ENCODE data around the gene POC1B. TPM values are rescaled to one million over a fixed set of nuclear protein-coding genes. Genes with fewer than 3 reads are reported as not detected.

POC1B gene
- total and polyA plus RNA-seq, 4 experiments from 2014 or later = 19.8 to 46.3 (median 24.8) TPM

DNA sequence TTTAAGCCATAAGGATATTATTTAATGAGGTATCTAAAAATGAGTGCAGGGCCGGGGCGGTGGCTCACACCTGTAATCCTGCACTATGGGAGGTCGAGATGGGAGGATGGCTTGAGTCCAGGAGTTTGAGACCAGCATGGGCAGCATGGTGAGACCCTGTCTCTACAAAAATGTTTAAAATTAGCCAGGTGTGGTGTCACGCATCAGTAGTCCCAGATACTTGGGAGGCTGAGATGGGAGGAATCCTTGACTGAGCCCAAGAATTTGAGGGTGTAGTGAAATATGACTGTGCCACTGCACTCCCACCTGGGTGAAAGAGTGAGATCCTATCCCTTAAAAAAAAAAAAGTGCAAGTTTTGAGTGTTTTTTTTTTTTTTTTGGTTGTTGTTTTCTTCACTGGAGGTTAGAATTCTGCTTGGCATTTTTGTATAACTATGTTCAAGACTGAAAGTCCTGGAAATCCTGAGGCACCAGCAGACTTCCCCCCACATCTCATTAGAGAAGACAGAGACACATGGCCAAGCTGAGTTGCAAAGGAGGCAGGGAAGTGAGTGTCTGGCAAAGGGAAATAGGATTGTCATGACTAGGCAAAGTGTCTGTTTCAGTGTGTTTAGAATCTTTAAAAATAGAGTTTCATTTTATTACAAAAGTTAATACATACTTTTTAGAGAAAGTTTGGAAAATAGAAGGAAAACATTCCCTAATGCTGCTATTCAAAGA, 120.1 kb downstream of the POC1B start:
- Histone ChIP-seq H3K36me3 (ENCODE audit: insufficient read depth, low read length) (no peaks in the 10 kb centered on the region), H3K4me3 (ENCODE audit: low read length in 2 of 2) (no peak overlapping the region), H3K27me3 (ENCODE audit: insufficient read depth, low read length) (no peaks in the 10 kb centered on the region), H3K4me1 (ENCODE audit: insufficient read depth, low read length) (no peaks in the 10 kb centered on the region), H3K27ac (ENCODE audit: low read depth, low read length) (no peak overlapping the region), H3K9me3 (ENCODE audit: control insufficient read depth in 1 of 2, low read length in 2 of 2) (no peaks in the 10 kb centered on the region)
- Mint-ChIP-seq H3K9me3 (peaks cover 0 to 4% (median 0%) of the 10 kb centered on the region in 8 donors), H3K4me3 (no peak overlapping the region), H3K27ac (no peak overlapping the region), H3K4me1 (peaks cover 0 to 2% (median 0%) of the 10 kb centered on the region in 4 donors), H3K36me3 (peaks cover 1 to 6% of the 10 kb centered on the region in 2 donors), H3K27me3 (no peaks in the 10 kb centered on the region)
- intact Hi-C loops (cut with micrococcal nuclease) = no loop called here
- POLR2A ChIA-PET (ENCODE audit: partially characterized antibody) = no interaction called here
- DNase-seq = no peak
- CTCF ChIA-PET (ENCODE audit: partially characterized antibody) = no interaction called here

DNA sequence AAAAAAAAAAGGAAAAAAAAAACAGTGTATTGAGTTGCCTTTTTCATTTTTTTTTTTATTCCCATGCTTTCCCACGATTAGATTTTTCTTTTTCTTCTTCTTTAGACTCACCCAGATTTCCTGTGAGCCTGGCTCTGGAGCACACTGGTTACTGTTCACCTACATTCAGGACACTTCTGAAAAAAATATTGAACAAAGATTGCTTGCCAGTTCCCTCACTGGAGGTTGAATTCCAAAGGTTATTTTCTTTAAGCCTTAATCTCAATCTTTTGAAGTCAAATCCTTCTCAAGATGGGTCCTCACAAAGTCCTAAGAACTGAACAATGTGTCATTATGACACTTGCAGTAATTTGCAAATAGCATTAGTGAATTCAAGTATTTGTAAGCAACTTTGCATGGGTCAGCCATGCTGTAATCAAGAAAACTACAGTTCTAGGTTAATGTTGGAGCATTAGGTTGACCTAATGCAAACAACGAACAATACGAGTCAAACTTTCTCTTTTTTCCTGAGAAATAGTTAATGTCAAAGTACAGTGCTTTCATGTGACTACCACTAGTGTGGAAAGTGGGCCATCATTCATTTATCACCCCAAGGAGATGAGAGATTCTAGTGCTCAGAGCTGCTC, 124.3 kb downstream of the POC1B start:
- no peaks in the 10 kb centered on the region for H3K36me3 ChIP-seq (ENCODE audit: insufficient read depth, low read length)
- H3K4me1 ChIP-seq (ENCODE audit: insufficient read depth, low read length) = peaks cover 13% of the 10 kb centered on the region
- no peaks in the 10 kb centered on the region for H3K9me3 ChIP-seq (ENCODE audit: control insufficient read depth in 1 of 2, low read length in 2 of 2)
- Mint-ChIP-seq H3K4me1 (peaks cover 10 to 25% (median 14%) of the 10 kb centered on the region in 4 donors), H3K9me3 (peaks cover 0 to 4% (median 0%) of the 10 kb centered on the region in 8 donors), H3K27ac (peak overlapping the region in 2 of 7 donors; percentile 19 to 48), H3K36me3 (peaks cover 1 to 6% of the 10 kb centered on the region in 2 donors), H3K27me3 (no peaks in the 10 kb centered on the region), H3K4me3 (no peak overlapping the region)
- H3K27me3 ChIP-seq (ENCODE audit: insufficient read depth, low read length) = no peaks in the 10 kb centered on the region
- intact Hi-C loops (cut with micrococcal nuclease) = no loop called here
- ChIA-PET CTCF (ENCODE audit: partially characterized antibody) (interaction anchor here (0.7 kb wide), 1 partner anchor 58 kb away, joined by 4 read pairs; no protein-coding TSS in a partner anchor), POLR2A (ENCODE audit: partially characterized antibody) (no interaction called here)
- no peak for DNase-seq
- no peak overlapping the region for H3K4me3 ChIP-seq (ENCODE audit: low read length in 2 of 2)
- no peak overlapping the region for H3K27ac ChIP-seq (ENCODE audit: low read depth, low read length)

DNA sequence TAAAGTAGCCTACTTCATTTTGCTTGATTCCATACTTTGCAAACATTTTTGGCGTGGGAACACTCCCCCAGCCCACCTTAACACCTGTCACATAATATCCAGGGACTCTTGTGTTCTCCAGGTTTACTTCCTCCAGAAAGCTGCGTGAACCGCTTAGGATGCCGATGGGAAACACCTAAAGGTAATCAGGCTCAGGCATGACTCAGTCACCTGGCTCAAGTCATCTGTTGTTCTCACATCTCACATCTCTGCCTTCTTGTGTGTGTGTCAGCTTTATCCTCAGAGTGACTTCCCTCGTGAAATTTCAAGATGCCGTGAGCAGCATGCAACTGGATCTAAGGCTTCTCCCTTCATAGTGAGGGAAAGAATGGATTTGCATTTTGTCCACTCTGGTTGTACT, 125.4 kb downstream of the POC1B start:
- Histone ChIP-seq H3K36me3 (ENCODE audit: insufficient read depth, low read length) (no peaks in the 10 kb centered on the region), H3K4me3 (ENCODE audit: low read length in 2 of 2) (no peak overlapping the region), H3K9me3 (ENCODE audit: control insufficient read depth in 1 of 2, low read length in 2 of 2) (no peaks in the 10 kb centered on the region), H3K4me1 (ENCODE audit: insufficient read depth, low read length) (peaks cover 13% of the 10 kb centered on the region), H3K27me3 (ENCODE audit: insufficient read depth, low read length) (no peaks in the 10 kb centered on the region), H3K27ac (ENCODE audit: low read depth, low read length) (no peak overlapping the region)
- Mint-ChIP-seq H3K4me1 (peaks cover 10 to 30% (median 14%) of the 10 kb centered on the region in 4 donors), H3K27ac (peak overlapping the region in 1 of 7 donors; percentile 32), H3K27me3 (no peaks in the 10 kb centered on the region), H3K9me3 (peaks cover 0 to 4% (median 0%) of the 10 kb centered on the region in 8 donors), H3K4me3 (no peak overlapping the region), H3K36me3 (peaks cover 1 to 6% of the 10 kb centered on the region in 2 donors)
- ChIA-PET CTCF (ENCODE audit: partially characterized antibody) (interaction anchor here (0.5 to 0.6 kb wide), 2 partner anchors 36 to 111 kb away, joined by 3 read pairs; no protein-coding TSS in a partner anchor), POLR2A (ENCODE audit: partially characterized antibody) (interaction anchor here (0.6 kb wide), 1 partner anchor 125 kb away, joined by 3 read pairs; the partner anchor contains the start of gene POC1B)
- intact Hi-C loops (cut with micrococcal nuclease) = no loop called here
- no peak for DNase-seq

DNA sequence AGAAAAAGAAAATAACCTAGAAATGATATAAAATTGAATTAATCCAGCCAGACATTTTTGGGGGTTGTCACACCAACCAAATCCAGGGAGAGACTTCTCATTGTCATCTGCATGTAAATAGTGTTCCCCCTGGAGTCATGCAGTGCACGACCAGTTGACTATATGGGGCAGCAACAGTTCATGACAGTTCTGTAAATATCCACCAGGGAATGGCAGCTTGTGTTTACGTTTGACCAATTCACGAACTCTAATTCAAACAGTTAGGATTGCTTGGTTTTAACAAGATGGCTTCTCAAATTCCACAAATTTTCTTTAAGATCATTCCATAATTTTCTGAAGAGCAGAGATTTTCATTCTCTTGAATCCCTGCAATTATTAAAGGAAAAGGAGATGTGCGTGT, 130.1 kb downstream of the POC1B start:
- peak overlapping the region in 3 of 7 donors; percentile 37 to 87 (median 52) for H3K27ac Mint-ChIP-seq
- H3K27ac ChIP-seq (ENCODE audit: low read depth, low read length) = no peak overlapping the region
- POLR2A ChIA-PET (ENCODE audit: partially characterized antibody) = no interaction called here
- H3K4me1 ChIP-seq (ENCODE audit: insufficient read depth, low read length) = peaks cover 14% of the 10 kb centered on the region
- CTCF ChIA-PET (ENCODE audit: partially characterized antibody) = no interaction called here
- no peak for DNase-seq
- no peak overlapping the region for H3K4me3 ChIP-seq (ENCODE audit: low read length in 2 of 2)
- H3K9me3 ChIP-seq (ENCODE audit: control insufficient read depth in 1 of 2, low read length in 2 of 2) = no peaks in the 10 kb centered on the region
- peak overlapping the region in 1 of 8 donors; percentile 8 for H3K4me3 Mint-ChIP-seq
- peaks cover 0 to 2% (median 0%) of the 10 kb centered on the region in 8 donors for H3K9me3 Mint-ChIP-seq
- no peaks in the 10 kb centered on the region for H3K27me3 ChIP-seq (ENCODE audit: insufficient read depth, low read length)
- H3K36me3 ChIP-seq (ENCODE audit: insufficient read depth, low read length) = no peaks in the 10 kb centered on the region
- peaks cover 10 to 32% (median 15%) of the 10 kb centered on the region in 4 donors for H3K4me1 Mint-ChIP-seq
- H3K36me3 Mint-ChIP-seq = peaks cover 0 to 3% of the 10 kb centered on the region in 2 donors
- H3K27me3 Mint-ChIP-seq = no peaks in the 10 kb centered on the region
- intact Hi-C loops (cut with micrococcal nuclease) = loop anchor here (5.0 kb wide), 1 partner anchor 43 kb away; the partner anchor contains the start of gene DUSP6

DNA sequence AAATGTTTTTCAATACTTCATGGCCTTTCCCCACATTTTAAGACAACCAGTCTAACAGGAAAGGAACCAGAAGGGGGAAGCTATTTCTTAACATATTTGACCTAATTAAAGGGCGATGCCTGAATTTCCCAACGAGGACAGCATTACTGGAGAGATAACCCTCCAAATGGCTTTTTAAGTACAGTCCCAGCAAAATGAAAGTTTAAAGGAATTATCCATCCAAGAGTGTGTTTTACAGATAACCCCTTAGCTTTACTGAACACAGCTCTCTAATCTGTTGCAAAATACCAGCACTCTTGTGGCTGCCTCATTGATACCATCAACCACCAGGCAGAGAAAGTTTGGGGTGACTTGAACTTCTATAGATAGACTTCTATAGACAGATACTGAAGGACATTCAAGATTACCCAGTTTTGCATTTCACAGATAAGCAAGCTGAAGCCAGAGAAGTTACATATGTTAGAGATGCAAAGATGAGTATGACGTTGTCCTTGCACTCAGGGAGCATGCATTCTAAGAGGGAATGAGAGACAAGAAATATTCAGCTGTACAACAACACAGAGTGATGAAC, 132.2 kb downstream of the POC1B start:
- no peak for DNase-seq
- POLR2A ChIA-PET (ENCODE audit: partially characterized antibody) = no interaction called here
- Mint-ChIP-seq H3K4me1 (peaks cover 18 to 38% (median 21%) of the 10 kb centered on the region in 4 donors), H3K9me3 (peaks cover 0 to 2% (median 0%) of the 10 kb centered on the region in 8 donors), H3K27ac (no peak overlapping the region), H3K27me3 (no peaks in the 10 kb centered on the region), H3K4me3 (no peak overlapping the region), H3K36me3 (peaks cover 0 to 3% of the 10 kb centered on the region in 2 donors)
- intact Hi-C loops (cut with micrococcal nuclease) = no loop called here
- Histone ChIP-seq H3K4me1 (ENCODE audit: insufficient read depth, low read length) (peaks cover 26% of the 10 kb centered on the region), H3K27me3 (ENCODE audit: insufficient read depth, low read length) (no peaks in the 10 kb centered on the region), H3K27ac (ENCODE audit: low read depth, low read length) (no peak overlapping the region), H3K4me3 (ENCODE audit: low read length in 2 of 2) (no peak overlapping the region), H3K36me3 (ENCODE audit: insufficient read depth, low read length) (no peaks in the 10 kb centered on the region), H3K9me3 (ENCODE audit: control insufficient read depth in 1 of 2, low read length in 2 of 2) (no peaks in the 10 kb centered on the region)
- CTCF ChIA-PET (ENCODE audit: partially characterized antibody) = no interaction called here

DNA sequence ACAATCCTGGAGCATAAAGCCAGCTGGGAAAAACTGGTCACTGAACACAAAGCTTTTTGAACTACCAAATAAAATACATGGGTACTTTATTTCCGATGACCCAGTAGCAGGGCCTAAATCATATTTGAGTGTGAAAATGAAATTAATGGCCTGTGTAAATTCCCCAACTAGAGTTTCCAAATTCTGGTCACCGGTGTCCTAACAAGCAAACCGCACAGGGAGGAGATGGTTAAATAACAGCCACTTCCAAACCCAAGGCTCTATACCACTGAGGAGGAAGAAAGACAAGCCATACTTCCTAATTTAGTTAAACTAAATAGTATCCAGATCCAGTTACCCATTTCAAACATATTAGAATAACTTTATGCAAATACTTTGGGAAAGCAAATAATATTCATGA, 133.5 kb downstream of the POC1B start:
- POLR2A ChIA-PET (ENCODE audit: partially characterized antibody) = no interaction called here
- Mint-ChIP-seq H3K36me3 (peaks cover 0 to 3% of the 10 kb centered on the region in 2 donors), H3K27ac (no peak overlapping the region), H3K27me3 (no peaks in the 10 kb centered on the region), H3K4me3 (no peak overlapping the region), H3K9me3 (peaks cover 0 to 2% (median 0%) of the 10 kb centered on the region in 8 donors), H3K4me1 (peaks cover 11 to 27% (median 11%) of the 10 kb centered on the region in 4 donors)
- intact Hi-C loops (cut with micrococcal nuclease) = no loop called here
- Histone ChIP-seq H3K9me3 (ENCODE audit: control insufficient read depth in 1 of 2, low read length in 2 of 2) (no peaks in the 10 kb centered on the region), H3K36me3 (ENCODE audit: insufficient read depth, low read length) (no peaks in the 10 kb centered on the region), H3K4me3 (ENCODE audit: low read length in 2 of 2) (no peak overlapping the region), H3K27me3 (ENCODE audit: insufficient read depth, low read length) (no peaks in the 10 kb centered on the region), H3K27ac (ENCODE audit: low read depth, low read length) (no peak overlapping the region), H3K4me1 (ENCODE audit: insufficient read depth, low read length) (peaks cover 17% of the 10 kb centered on the region)
- CTCF ChIA-PET (ENCODE audit: partially characterized antibody) = no interaction called here
- DNase-seq = no peak

DNA sequence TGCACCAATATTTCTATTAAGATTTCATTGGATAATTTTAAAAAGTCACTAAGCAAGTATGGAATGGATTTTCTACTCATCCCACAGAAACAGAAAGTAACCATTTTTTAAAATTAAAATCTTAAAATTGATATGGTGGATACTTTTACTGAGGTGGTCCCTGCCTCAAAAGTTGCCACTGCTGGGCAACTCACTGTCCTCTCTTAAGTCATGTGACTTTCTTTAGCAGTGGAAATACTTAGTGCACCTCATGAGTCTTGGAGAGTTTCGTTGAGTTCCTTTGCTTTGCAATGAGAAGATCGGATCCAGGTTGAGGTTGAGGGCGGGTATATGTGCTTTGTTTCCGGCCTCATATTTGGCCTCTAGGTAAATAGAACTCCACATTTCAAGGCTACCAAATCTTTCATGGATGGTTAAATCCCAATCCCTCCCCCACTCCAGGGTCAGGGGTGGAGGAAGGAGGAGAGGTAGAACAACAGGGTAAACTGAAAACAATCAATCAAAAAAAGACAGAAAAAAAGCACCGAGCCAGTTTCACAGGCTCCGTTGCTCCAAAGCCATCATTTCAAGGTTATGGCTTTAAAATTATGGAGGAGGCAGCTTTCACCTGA, 134.0 kb downstream of the POC1B start:
- POLR2A ChIA-PET (ENCODE audit: partially characterized antibody) = no interaction called here
- H3K4me3 Mint-ChIP-seq = no peak overlapping the region
- intact Hi-C loops (cut with micrococcal nuclease) = no loop called here

More for the DNA sequence above, 134.0 kb downstream of the POC1B start:
- Mint-ChIP-seq H3K27ac (peak overlapping the region in 1 of 7 donors; percentile 4), H3K4me1 (peaks cover 9 to 21% (median 10%) of the 10 kb centered on the region in 4 donors), H3K9me3 (peaks cover 0 to 2% (median 0%) of the 10 kb centered on the region in 8 donors), H3K27me3 (no peaks in the 10 kb centered on the region), H3K36me3 (peaks cover 0 to 3% of the 10 kb centered on the region in 2 donors)
- CTCF ChIA-PET (ENCODE audit: partially characterized antibody) = no interaction called here
- no peak overlapping the region for H3K27ac ChIP-seq (ENCODE audit: low read depth, low read length)
- DNase-seq = no peak
- no peak overlapping the region for H3K4me3 ChIP-seq (ENCODE audit: low read length in 2 of 2)
- H3K27me3 ChIP-seq (ENCODE audit: insufficient read depth, low read length) = no peaks in the 10 kb centered on the region
- H3K36me3 ChIP-seq (ENCODE audit: insufficient read depth, low read length) = no peaks in the 10 kb centered on the region
- H3K4me1 ChIP-seq (ENCODE audit: insufficient read depth, low read length) = peaks cover 14% of the 10 kb centered on the region
- H3K9me3 ChIP-seq (ENCODE audit: control insufficient read depth in 1 of 2, low read length in 2 of 2) = no peaks in the 10 kb centered on the region

Data from CD4-positive, alpha-beta memory T cell (primary cell).